ENCODE measurements around the gene PKN1. TPM values are rescaled to one million over a fixed set of nuclear protein-coding genes. Genes with fewer than 3 reads are reported as not detected.

PKN1 gene
- total RNA-seq, 1 experiment from 2014 or later = 205 TPM

DNA sequence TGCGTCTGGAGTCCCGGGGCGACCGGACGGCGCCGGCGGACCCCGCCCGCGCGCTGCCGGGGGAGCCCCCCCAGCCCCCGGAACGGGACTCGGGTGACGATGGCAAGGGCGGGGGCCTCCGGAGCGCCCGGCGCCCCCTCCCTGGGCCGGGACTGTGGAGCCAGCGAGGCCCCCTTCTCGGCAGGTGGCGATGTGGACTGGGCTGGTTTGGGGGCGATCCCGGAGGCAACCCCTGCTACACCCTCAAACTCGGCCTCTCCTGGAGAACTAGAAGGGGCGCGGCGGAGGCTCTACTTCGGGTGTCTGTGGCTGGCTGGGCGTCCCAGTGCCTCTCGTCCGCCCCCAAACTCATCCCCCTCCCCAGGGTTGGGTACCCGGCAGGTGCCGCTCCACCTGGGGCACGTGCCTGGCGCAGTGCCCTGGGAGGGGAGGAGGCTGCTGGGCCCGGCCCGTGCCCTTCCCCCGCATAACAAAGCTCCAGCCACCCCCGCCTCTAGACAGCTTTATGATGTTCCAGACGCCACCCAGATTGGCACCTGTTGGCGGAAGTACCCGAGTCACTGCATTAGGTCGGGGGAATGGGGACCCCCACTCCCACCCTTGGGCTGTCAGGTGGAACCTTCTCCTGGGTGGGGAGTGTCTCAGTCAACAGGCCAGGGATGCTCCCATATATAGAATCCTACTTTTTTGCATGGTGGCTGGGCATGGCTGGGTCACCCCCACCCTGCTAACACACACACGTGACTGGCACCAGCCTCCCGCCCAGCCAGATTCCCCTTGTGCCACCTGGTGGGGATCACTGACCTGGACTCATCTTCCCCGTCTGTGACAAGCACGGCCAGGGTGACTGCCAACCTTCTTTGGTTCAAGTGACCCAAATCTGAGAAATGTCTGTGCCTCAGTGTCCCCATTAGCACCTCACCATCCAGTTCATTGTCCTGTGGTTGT is 722 bp downstream of the PKN1 start:
- BruUV-seq (replicated peaks) = no TSS peak
- H3K27ac ChIP-seq (ENCODE audit: low read length) = peak overlapping the region; percentile 82
- no peaks in the 10 kb centered on the region for H3K36me3 ChIP-seq (ENCODE audit: control insufficient read depth, insufficient read depth, low read length)
- in situ Hi-C loops (cut with HindIII; ENCODE audit: low pct_unique_long_range_greater_than_20kb, low sequenced_read_pairs) = no loop called here
- peak overlapping the region; percentile 53 to 64 for H3K4me3 ChIP-seq (ENCODE audit: low read depth in 2 of 2, low read length in 2 of 2)
- peak; percentile 25 for ATAC-seq
- no peaks in the 10 kb centered on the region for H3K27me3 ChIP-seq (ENCODE audit: control insufficient read depth, insufficient read depth, low read length)
- POLR2A ChIA-PET = no interaction called here
- intact Hi-C loops (cut with micrococcal nuclease; ENCODE audit: unreplicated experiment) = no loop called here
- peaks cover 8% of the 10 kb centered on the region for H3K4me1 ChIP-seq (ENCODE audit: control insufficient read depth, insufficient read depth, low read length)
- CTCF ChIA-PET = no interaction called here
- H3K9me3 ChIP-seq (ENCODE audit: control insufficient read depth, insufficient read depth, low read depth, low read length) = no peaks in the 10 kb centered on the region
- DNase-seq (ENCODE audit: low read depth, low spot score) = no peak
- TF ChIP-seq TCF7L2 (IDR thresholded peaks at IDR 0.05; ENCODE audit: low read depth, low read length) (no peak), SIN3A (IDR thresholded peaks at IDR 0.05; ENCODE audit: borderline replicate concordance, insufficient read depth, low read depth, low read length) (no peak), POLR2AphosphoS5 (IDR thresholded peaks at IDR 0.05; ENCODE audit: low read depth, low read length) (no peak)
- TF ChIP-seq, protein P1, sequence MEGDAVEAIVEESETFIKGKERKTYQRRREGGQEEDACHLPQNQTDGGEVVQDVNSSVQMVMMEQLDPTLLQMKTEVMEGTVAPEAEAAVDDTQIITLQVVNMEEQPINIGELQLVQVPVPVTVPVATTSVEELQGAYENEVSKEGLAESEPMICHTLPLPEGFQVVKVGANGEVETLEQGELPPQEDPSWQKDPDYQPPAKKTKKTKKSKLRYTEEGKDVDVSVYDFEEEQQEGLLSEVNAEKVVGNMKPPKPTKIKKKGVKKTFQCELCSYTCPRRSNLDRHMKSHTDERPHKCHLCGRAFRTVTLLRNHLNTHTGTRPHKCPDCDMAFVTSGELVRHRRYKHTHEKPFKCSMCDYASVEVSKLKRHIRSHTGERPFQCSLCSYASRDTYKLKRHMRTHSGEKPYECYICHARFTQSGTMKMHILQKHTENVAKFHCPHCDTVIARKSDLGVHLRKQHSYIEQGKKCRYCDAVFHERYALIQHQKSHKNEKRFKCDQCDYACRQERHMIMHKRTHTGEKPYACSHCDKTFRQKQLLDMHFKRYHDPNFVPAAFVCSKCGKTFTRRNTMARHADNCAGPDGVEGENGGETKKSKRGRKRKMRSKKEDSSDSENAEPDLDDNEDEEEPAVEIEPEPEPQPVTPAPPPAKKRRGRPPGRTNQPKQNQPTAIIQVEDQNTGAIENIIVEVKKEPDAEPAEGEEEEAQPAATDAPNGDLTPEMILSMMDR (IDR thresholded peaks at IDR 0.05) = no peak; the same call in 1 of the 2 replicates
- TF ChIP-seq, protein P2, sequence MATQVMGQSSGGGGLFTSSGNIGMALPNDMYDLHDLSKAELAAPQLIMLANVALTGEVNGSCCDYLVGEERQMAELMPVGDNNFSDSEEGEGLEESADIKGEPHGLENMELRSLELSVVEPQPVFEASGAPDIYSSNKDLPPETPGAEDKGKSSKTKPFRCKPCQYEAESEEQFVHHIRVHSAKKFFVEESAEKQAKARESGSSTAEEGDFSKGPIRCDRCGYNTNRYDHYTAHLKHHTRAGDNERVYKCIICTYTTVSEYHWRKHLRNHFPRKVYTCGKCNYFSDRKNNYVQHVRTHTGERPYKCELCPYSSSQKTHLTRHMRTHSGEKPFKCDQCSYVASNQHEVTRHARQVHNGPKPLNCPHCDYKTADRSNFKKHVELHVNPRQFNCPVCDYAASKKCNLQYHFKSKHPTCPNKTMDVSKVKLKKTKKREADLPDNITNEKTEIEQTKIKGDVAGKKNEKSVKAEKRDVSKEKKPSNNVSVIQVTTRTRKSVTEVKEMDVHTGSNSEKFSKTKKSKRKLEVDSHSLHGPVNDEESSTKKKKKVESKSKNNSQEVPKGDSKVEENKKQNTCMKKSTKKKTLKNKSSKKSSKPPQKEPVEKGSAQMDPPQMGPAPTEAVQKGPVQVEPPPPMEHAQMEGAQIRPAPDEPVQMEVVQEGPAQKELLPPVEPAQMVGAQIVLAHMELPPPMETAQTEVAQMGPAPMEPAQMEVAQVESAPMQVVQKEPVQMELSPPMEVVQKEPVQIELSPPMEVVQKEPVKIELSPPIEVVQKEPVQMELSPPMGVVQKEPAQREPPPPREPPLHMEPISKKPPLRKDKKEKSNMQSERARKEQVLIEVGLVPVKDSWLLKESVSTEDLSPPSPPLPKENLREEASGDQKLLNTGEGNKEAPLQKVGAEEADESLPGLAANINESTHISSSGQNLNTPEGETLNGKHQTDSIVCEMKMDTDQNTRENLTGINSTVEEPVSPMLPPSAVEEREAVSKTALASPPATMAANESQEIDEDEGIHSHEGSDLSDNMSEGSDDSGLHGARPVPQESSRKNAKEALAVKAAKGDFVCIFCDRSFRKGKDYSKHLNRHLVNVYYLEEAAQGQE (IDR thresholded peaks at IDR 0.05; ENCODE audit: insufficient read depth in 1 of 2, low read depth in 2 of 2, low read length in 1 of 2) = no peak

DNA sequence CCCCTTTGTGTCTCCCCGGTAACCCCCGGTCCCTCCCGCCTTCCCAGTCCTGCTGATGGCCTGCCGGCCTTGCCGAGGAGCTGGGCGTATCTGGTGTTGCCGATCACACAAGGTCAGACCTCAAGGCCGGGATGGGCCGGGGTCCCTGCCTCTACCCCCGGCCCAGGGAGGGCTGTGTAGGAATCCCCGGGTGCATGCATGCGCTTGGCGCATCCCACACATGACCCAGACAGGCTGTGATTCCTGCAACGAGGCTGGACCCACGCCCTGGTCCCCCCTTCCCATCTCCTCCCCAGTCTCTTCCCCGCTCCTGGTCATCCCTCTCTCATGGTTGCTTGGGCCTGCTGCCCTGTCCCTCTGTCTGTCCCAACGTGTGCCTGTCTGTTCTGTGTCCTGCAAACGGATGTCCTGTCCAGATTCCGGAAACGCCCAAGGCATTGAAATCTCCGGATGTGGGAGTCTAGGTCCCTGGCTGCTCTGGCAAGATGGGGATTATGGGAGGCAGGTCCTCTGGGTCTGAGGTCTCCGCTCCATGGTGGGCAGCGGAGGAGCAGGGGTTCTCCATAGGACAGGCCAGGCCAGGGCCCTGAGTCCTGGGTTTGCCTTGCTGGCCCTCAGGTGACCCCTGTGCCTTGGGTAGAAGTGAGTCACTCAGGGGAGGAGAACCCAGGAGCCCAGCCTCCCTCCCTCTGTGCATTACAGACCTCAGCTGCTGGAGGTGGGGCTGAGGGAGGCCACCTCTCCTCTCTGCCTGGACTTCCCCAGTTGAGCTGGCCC is 1.6 kb downstream of the PKN1 start:
- ChIA-PET CTCF (interaction anchor here (0.5 kb wide), 1 partner anchor 40 kb away, joined by 7 read pairs; the partner anchor contains the start of gene PTGER1), POLR2A (no interaction called here)
- BruUV-seq (replicated peaks) = no TSS peak
- in situ Hi-C loops (cut with HindIII; ENCODE audit: low pct_unique_long_range_greater_than_20kb, low sequenced_read_pairs) = no loop called here
- DNase-seq (ENCODE audit: low read depth, low spot score) (no peak), ATAC-seq (peak; percentile 85)
- peaks cover 8% of the 10 kb centered on the region for H3K4me1 ChIP-seq (ENCODE audit: control insufficient read depth, insufficient read depth, low read length)
- TF ChIP-seq POLR2AphosphoS5 (IDR thresholded peaks at IDR 0.05; ENCODE audit: low read depth, low read length) = no peak
- TF ChIP-seq, protein P2 (IDR thresholded peaks at IDR 0.05; ENCODE audit: insufficient read depth in 1 of 2, low read depth in 2 of 2, low read length in 1 of 2) = no peak
- TF ChIP-seq, protein P1 (IDR thresholded peaks at IDR 0.05) = no peak
- no peak for TF ChIP-seq TCF7L2 (IDR thresholded peaks at IDR 0.05; ENCODE audit: low read depth, low read length)
- 0 out of 2 replicates have a peak, but pooled peaks have one; percentile 30 for TF ChIP-seq SIN3A (IDR thresholded peaks at IDR 0.05; ENCODE audit: borderline replicate concordance, insufficient read depth, low read depth, low read length)
- H3K36me3 ChIP-seq (ENCODE audit: control insufficient read depth, insufficient read depth, low read length) = no peaks in the 10 kb centered on the region
- H3K27me3 ChIP-seq (ENCODE audit: control insufficient read depth, insufficient read depth, low read length) = no peaks in the 10 kb centered on the region
- intact Hi-C loops (cut with micrococcal nuclease; ENCODE audit: unreplicated experiment) = no loop called here
- H3K9me3 ChIP-seq (ENCODE audit: control insufficient read depth, insufficient read depth, low read depth, low read length) = no peaks in the 10 kb centered on the region
- peak overlapping the region; percentile 82 for H3K27ac ChIP-seq (ENCODE audit: low read length)
- peak overlapping the region; percentile 53 to 64 for H3K4me3 ChIP-seq (ENCODE audit: low read depth in 2 of 2, low read length in 2 of 2)
